Tibial artery (tissue), 4 donors: ENCODE results near the gene EPHB2.

ENCODE experiments used
- DNase-seq, 2 donors: peaks; one replicate each; pipeline ENCODE4 v3.0.0-alpha.2; 2019
- H3K27ac ChIP-seq, 2 donors: fragments of 200-600 bp; sonication (generic) in 1 of 2; 1 replicate in 1 of 2; 2 replicates in 1 of 2; pipeline ENCODE4 v1.5.1; 2018 to 2019; ENCODE audit warnings: mild to moderate bottlenecking in 1 of 2
- H3K27me3 ChIP-seq, 2 donors: fragments of 200-600 bp; sonication (generic) in 1 of 2; one replicate each; pipeline versions ENCODE4 v1.5.1 to v1.6.0; 2016 to 2019
- H3K36me3 ChIP-seq, 3 donors: fragments of 200-600 bp; sonication (generic) in 2 of 3; one replicate each; pipeline ENCODE4 v1.5.1; 2016 to 2019; ENCODE audit warnings: mild to moderate bottlenecking in 2 of 3
- H3K4me1 ChIP-seq, 4 donors: fragments of 200-600 bp; sonication (generic) in 2 of 4; 1 replicate in 3 of 4; 2 replicates in 1 of 4; pipeline ENCODE4 v1.5.1; 2016 to 2019
- H3K4me3 ChIP-seq, 2 donors: fragments of 200-600 bp; sonication (generic) in 1 of 2; 1 replicate in 1 of 2; 2 replicates in 1 of 2; pipeline ENCODE4 v1.5.1; 2018 to 2019; ENCODE audit warnings: mild to moderate bottlenecking in 2 of 2
- H3K9me3 ChIP-seq, 3 donors: fragments of 200-600 bp; sonication (generic) in 1 of 3; one replicate each; pipeline ENCODE4 v1.5.1; 2016 to 2019
- CTCF ChIP-seq, 2 experiments: fragments of 200-600 bp in 1 of 2; fragments of 450-650 bp in 1 of 2; IDR thresholded peaks; one replicate each; pipeline ENCODE4 v1.5.1; 2017 to 2019; ENCODE audit warnings: antibody characterized with exemption in 2 of 2, mild to moderate bottlenecking in 1 of 2, moderate library complexity in 1 of 2
- intact Hi-C: fragments of 100-400 bp; cut with DNase I; formaldehyde crosslinking; loops from one replicate; pipeline ENCODE4 v1.15.0; 2023; ENCODE audit warnings: low total_unique reads

The EPHB2 gene

DNA sequence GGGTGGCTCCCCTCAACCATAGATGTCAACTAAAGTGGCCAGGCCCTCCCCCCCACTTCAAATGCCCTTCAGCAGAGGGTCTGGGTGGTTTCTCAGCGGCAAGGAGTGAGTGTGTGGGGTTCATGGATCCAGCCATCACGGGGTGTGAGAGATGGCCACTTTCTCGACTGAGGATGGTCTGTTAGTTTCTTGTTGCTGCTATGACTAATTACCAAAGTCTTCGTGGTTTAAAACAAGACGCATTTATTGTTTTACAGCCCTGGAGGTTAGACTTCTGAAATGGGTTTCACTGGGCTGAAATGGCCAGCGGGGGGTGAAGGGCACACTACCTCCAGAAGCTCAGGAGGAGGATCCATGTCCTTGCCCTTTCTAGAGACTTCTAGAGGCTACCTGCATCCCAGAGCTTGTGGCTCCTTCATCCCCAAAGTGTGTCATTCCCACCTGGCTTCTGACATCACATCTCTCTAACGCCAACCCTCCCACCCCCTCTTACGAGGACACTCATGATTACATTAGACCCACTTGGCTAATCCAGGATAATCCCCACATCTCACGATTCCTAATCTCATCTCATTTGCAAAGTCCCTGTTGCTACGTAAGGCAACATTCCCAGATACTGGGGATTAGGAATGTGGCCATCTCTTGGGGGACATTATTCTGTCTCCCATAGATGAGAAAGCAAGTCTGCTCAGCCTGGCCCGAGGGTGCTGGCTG is 53.0 kb downstream of the EPHB2 start:
- no peak for DNase-seq
- no peak overlapping the region for H3K27ac ChIP-seq
- H3K27me3 ChIP-seq = peaks cover 0 to 19% of the 10 kb centered on the region in 2 donors
- no peak overlapping the region for H3K4me3 ChIP-seq
- H3K4me1 ChIP-seq = no peaks in the 10 kb centered on the region
- intact Hi-C loops = no loop called here
- no peak for TF ChIP-seq CTCF (IDR thresholded peaks at IDR 0.05)
- no peaks in the 10 kb centered on the region for H3K9me3 ChIP-seq
- no peaks in the 10 kb centered on the region for H3K36me3 ChIP-seq

DNA sequence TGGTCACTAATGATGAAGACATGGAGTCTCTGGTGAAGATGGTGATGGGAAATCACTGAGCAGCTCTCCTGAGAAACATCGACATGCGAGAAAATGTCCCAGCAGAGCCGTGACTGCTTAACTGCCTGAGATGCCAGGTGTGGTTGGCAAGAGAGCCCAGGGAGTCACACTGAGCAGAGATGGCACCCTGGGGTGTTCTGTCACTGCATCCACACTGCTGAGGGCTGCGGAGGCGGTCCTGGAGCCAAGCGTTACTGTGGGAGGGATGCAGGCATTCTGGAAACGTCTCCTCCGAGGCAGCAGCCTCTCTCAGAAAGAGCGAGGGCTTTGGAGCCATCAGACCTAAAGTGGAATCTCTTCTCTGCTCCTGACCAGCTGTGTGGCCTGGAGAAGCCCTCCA is 57.2 kb downstream of the EPHB2 start:
- no peak for DNase-seq
- TF ChIP-seq CTCF (IDR thresholded peaks at IDR 0.05) = no peak
- Histone ChIP-seq H3K4me3 (no peak overlapping the region), H3K36me3 (no peaks in the 10 kb centered on the region), H3K9me3 (no peaks in the 10 kb centered on the region), H3K4me1 (peaks cover 0 to 13% (median 3%) of the 10 kb centered on the region in 4 donors), H3K27ac (no peak overlapping the region), H3K27me3 (peaks cover 0 to 2% of the 10 kb centered on the region in 2 donors)
- intact Hi-C loops = no loop called here

DNA sequence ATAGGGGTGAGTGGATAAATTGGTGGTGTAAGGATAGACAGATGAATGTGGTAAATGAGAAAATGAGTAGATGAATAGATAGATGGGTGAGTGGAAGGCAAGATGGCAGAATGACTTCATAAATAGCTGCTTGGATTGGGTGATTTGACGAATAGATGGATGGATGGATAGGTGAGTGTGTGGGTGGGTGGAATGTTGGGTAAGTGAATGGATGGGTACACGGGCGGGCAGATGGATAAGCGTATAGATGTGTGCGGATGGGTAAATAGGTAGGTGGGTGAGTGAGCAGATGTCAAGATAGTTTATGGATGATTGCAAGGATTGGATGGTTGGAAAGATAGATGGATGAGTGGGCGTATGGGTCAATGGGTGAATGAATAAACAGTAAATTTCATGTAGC is 59.3 kb downstream of the EPHB2 start:
- no peak for DNase-seq
- Histone ChIP-seq H3K27ac (no peak overlapping the region), H3K9me3 (no peaks in the 10 kb centered on the region), H3K36me3 (no peaks in the 10 kb centered on the region), H3K4me1 (peaks cover 0 to 28% (median 8%) of the 10 kb centered on the region in 4 donors), H3K27me3 (no peaks in the 10 kb centered on the region), H3K4me3 (no peak overlapping the region)
- no peak for TF ChIP-seq CTCF (IDR thresholded peaks at IDR 0.05)
- intact Hi-C loops = no loop called here

DNA sequence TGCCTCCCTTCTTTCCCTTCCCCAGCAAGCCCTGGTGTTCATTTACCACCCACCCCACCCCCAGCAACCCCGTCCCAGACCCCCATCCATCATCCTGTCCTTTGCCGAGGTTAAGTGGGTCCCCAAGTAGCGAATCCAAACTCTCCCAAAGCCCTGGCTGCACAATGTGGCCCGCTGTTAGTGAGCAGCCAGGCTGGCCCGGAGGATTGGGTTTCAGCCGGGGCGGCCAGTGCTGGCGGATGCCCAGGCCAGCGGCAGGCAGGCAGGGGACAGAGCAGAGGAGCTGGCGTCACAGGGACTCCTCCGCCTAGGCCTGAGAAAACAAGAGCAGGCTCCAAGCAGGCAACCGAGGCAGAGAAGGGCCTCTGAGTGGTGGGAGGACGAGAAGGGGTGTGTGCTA is 61.4 kb downstream of the EPHB2 start:
- peak; percentile 58 to 83 for DNase-seq
- no peak for TF ChIP-seq CTCF (IDR thresholded peaks at IDR 0.05)
- intact Hi-C loops = no loop called here
- H3K4me1 ChIP-seq = peaks cover 0 to 28% (median 8%) of the 10 kb centered on the region in 4 donors
- peak overlapping the region; percentile 23 to 55 for H3K27ac ChIP-seq
- H3K4me3 ChIP-seq = no peak overlapping the region
- no peaks in the 10 kb centered on the region for H3K36me3 ChIP-seq
- no peaks in the 10 kb centered on the region for H3K27me3 ChIP-seq
- no peaks in the 10 kb centered on the region for H3K9me3 ChIP-seq

DNA sequence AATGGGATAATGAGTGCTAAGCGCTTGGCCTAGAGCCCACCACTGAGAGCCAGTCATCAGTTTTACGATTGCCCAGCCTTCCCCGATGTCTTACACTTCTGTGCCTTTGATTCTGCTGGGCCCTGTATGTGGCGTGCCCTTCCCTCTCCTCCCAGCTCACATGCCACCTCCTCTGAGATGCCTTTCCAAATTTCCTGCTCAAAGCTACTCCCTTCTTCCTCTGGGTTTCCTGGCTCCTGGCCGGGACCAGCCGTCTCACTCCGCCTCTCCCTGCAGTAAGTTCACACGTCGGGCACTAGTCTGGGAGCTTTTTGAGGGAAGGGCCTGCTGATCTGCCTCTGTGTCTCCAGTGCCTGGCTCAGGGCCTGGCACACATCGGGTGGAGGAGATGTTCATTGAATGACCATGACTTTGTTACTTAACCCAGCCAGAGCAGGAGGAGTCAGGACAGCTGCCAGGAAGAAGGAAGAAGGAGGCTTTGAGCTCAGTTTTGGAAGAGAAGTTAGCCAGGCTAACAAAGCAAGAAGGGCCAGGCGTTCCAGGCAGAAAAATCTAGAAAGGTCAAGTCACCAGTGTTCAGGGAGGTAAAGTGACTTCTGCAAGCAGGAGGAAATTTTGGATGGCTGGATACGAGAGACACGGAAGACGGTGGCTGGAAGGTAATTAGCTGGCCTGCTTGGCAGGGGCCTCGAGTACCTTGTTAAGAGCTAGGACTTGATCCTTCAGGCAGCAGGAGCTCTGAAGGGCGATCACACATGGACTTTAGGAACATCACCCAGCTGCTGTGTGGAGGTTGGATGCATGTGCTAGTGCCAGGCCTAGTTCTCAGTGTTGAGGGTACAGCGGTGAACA is 63.6 kb downstream of the EPHB2 start:
- peak; percentile 86 to 89 for DNase-seq
- no peak for TF ChIP-seq CTCF (IDR thresholded peaks at IDR 0.05)

More for the DNA sequence above, 63.6 kb downstream of the EPHB2 start:
- Histone ChIP-seq H3K4me3 (no peak overlapping the region), H3K27ac (peak overlapping the region; percentile 11 to 55), H3K4me1 (peaks cover 0 to 34% (median 11%) of the 10 kb centered on the region in 4 donors), H3K9me3 (no peaks in the 10 kb centered on the region), H3K27me3 (peaks cover 0 to 8% of the 10 kb centered on the region in 2 donors), H3K36me3 (no peaks in the 10 kb centered on the region)
- intact Hi-C loops = no loop called here
